Ectodermal cell (in vitro differentiated cells): Measurements from ENCODE around the gene RIOX2.

Source experiments
- H3K27ac ChIP-seq: 2 replicates; pipeline ENCODE4 v1.7.0; 2013; ENCODE audit warnings: mild to moderate bottlenecking, low read depth, low read length; ENCODE audit not compliant: insufficient read depth, poor library complexity, severe bottlenecking
- H3K27me3 ChIP-seq: 2 replicates; pipeline ENCODE4 v1.7.0; 2013; ENCODE audit warnings: mild to moderate bottlenecking, low read length; ENCODE audit not compliant: insufficient read depth, control insufficient read depth, poor library complexity, severe bottlenecking
- H3K36me3 ChIP-seq: one replicate; pipeline ENCODE4 v1.7.0; 2013; ENCODE audit warnings: low read length; ENCODE audit not compliant: control insufficient read depth, insufficient read depth
- H3K4me1 ChIP-seq: one replicate; pipeline ENCODE4 v1.7.0; 2013; ENCODE audit warnings: low read length; ENCODE audit not compliant: control insufficient read depth, insufficient read depth
- H3K4me3 ChIP-seq: 2 replicates; pipeline ENCODE4 v1.7.0; 2013; ENCODE audit warnings: low read depth, low read length, control low read depth; ENCODE audit not compliant: insufficient read depth
- H3K9me3 ChIP-seq: 2 replicates; pipeline ENCODE4 v1.7.0; 2013; ENCODE audit warnings: mild to moderate bottlenecking, low read length, moderate library complexity; ENCODE audit not compliant: control insufficient read depth
- WGBS, 2 experiments: methylation state at CpG; one replicate each; pipeline ENCODE4 v1.1.7; 2013; ENCODE audit warnings: missing lambda C conversion rate in 2 of 2; 5-methylcytosine and 5-hydroxymethylcytosine counted together

Gene RIOX2

DNA sequence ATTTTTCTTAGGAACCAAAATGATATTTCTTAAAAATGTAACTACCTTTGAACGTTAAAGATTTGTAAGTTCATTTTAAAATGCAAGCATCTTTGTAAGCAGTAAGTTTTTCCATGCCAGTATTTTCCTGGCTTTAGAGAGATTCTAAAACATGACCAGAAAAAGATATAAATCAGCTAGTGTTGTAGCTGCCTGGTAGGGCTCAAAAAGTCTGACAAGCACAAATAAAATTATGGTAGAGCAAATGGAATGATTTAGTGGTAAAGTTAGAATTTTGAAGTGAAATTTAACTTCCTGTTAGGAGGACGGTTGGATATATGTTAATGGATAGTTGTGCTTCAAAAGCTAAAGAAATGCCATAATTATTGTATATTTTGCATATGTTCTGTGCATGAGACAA, 33.2 kb upstream of the RIOX2 start:
- WGBS, 2 experiments: 82 to 93% methylated on average over 2 of the region's 2 CpGs
- Histone ChIP-seq H3K9me3 (no peaks in the 10 kb centered on the region), H3K4me1 (no peaks in the 10 kb centered on the region), H3K27ac (no peak overlapping the region), H3K36me3 (no peaks in the 10 kb centered on the region), H3K27me3 (no peaks in the 10 kb centered on the region), H3K4me3 (no peak overlapping the region)

DNA sequence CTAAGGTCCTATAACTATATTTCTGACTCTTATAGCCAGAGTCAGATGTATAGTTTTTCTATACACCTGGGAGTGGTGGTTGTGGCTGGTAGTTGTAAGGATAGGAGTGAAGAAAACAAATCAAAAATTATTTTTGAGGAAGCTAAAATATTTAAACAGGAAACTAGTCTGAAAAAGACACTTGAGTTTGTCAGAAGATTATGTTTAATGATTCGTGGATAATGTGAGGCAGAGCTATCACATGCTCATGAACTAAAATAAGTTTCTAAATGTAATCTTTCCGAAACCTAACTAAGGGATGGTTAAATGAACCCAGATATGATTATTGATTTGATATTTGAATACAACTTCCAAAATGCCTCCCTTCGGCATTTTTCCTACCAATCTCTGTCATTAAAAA, 32.5 kb upstream of the RIOX2 start:
- Histone ChIP-seq H3K4me3 (no peak overlapping the region), H3K27ac (no peak overlapping the region), H3K9me3 (no peaks in the 10 kb centered on the region), H3K36me3 (no peaks in the 10 kb centered on the region), H3K27me3 (no peaks in the 10 kb centered on the region), H3K4me1 (no peaks in the 10 kb centered on the region)
- 97% methylated on average over 2 of the region's 3 CpGs; no CpG with 5 or more reads in 1 of the 2 experiments for WGBS, 2 experiments

DNA sequence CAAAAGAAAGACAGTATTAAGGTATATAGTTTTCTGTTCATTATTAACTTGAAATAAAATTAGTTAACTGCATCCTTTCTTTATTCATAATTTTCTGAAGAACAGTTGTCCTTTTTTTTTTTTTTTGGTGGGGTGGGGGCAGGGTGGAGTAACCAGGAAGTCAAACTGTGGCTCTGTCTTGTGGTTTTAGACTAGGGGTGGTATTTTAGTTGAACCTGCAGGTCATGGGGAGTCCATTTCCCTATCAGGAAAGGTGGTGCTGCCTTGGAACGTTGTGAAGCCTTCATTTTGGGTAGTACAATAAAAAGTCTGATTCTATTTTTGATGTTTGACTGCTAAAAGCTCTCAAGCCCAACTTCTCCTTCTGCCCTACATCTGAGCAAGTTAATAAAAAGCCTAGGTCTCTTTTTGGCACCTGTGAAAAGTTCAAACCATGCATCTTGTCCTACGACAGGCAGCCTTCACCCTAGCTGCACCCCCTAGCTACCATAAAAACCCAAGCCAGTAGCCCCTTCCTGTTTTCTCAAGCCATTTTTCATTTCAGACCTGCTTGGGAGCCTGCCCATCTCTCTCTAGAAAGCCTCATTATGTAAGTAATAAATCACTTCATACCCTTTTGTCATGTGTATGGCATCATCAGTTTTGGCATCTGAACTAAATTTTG, 31.2 kb upstream of the RIOX2 start:
- 77 to 91% methylated on average over 2 of the region's 2 CpGs for WGBS, 2 experiments
- H3K9me3 ChIP-seq: no peaks in the 10 kb centered on the region
- no peak overlapping the region for H3K4me3 ChIP-seq
- H3K27ac ChIP-seq: no peak overlapping the region
- no peaks in the 10 kb centered on the region for H3K4me1 ChIP-seq
- H3K27me3 ChIP-seq: no peaks in the 10 kb centered on the region
- H3K36me3 ChIP-seq: no peaks in the 10 kb centered on the region

DNA sequence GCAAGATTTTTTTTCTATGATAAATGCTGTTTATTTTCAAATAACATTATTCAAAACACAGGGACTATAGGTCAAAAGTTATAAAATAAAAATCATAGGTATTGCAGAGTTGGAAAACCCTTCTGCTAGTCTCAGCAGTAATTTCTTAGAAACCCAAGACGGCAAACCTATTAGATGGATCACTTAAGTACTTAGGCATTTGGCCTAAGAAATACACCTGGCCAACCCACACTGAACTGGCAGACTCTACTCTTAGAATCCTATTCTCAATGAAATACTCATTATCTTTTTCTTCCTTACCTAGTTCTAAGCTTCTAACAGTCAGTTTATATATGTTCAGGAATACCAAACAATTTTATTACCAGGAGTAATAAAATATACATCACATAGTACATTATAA, 30.5 kb upstream of the RIOX2 start:
- Histone ChIP-seq H3K4me3 (no peak overlapping the region), H3K36me3 (no peaks in the 10 kb centered on the region), H3K9me3 (no peaks in the 10 kb centered on the region), H3K27me3 (no peaks in the 10 kb centered on the region), H3K4me1 (no peaks in the 10 kb centered on the region), H3K27ac (no peak overlapping the region)
- 87 to 90% methylated on average over 1 of the region's 1 CpG for WGBS, 2 experiments

DNA sequence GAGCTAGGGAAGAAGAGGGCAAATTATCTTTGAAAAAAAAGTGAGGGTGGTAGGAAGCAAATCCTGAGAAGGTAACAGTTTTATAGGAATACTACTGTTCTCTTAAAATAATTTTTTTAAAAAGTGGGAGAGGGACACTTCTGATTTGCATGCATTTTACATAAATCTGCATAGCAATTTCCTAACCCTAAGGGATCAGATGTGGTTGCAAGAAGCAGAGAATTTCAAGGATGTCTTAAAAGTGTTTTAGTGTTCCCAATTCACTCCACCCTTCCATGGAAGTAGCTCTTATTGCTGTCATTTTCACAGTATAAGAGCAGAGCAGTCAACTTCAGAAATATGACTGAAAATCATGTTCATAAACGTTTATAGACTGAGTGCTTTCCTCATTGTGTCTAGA, 27.8 kb upstream of the RIOX2 start:
- WGBS, 2 experiments: 80 to 88% methylated on average over 1 of the region's 1 CpG
- no peak overlapping the region for H3K4me3 ChIP-seq
- no peak overlapping the region for H3K27ac ChIP-seq
- H3K36me3 ChIP-seq: no peaks in the 10 kb centered on the region
- H3K9me3 ChIP-seq: no peaks in the 10 kb centered on the region
- no peaks in the 10 kb centered on the region for H3K4me1 ChIP-seq
- H3K27me3 ChIP-seq: no peaks in the 10 kb centered on the region

DNA sequence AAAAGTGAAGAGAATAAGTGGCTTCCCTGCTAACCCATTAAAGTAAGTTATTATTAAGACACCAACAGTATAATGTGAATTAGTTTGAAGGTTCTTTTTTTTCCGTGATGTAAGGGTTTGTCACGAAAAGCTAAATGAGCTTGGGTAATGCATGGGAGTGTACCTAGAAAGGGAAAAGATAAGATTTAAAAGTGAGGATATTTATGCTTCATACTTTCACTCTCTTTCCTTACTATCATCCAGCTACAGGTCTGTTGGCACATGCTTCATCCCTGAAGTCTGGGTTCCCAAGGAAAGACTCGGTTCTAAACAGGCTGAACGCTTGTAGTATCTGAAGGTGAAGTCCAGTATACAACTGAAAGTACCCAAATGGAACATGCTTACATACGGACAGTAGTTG, 26.9 kb upstream of the RIOX2 start:
- H3K27ac ChIP-seq: no peak overlapping the region
- H3K9me3 ChIP-seq: no peaks in the 10 kb centered on the region
- 95 to 98% methylated on average over 5 of the region's 5 CpGs for WGBS, 2 experiments
- no peak overlapping the region for H3K4me3 ChIP-seq
- H3K36me3 ChIP-seq: no peaks in the 10 kb centered on the region
- H3K27me3 ChIP-seq: no peaks in the 10 kb centered on the region
- H3K4me1 ChIP-seq: no peaks in the 10 kb centered on the region

DNA sequence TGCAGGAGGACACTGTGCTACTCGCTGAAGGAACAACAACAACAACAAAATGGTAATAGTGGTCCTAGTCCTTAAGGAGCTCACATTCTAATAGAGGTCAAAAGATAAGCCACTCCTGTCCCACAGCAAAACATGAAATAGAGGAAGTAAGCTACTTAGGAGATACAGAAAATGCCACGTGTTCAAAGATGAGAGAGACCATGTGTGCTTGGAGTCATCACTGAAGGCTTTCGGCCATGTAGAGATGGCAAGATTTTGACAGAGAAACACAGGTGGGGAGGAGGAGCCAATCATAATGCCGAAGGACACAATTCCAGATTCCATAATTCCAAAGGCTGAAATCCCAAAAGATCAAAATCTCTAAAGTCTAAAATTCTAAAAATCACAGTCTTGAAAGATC, 24.8 kb upstream of the RIOX2 start:
- Histone ChIP-seq H3K9me3 (no peaks in the 10 kb centered on the region), H3K27ac (no peak overlapping the region), H3K4me3 (no peak overlapping the region), H3K27me3 (no peaks in the 10 kb centered on the region), H3K36me3 (no peaks in the 10 kb centered on the region), H3K4me1 (no peaks in the 10 kb centered on the region)
- WGBS, 2 experiments: 88 to 97% methylated on average over 4 of the region's 4 CpGs

DNA sequence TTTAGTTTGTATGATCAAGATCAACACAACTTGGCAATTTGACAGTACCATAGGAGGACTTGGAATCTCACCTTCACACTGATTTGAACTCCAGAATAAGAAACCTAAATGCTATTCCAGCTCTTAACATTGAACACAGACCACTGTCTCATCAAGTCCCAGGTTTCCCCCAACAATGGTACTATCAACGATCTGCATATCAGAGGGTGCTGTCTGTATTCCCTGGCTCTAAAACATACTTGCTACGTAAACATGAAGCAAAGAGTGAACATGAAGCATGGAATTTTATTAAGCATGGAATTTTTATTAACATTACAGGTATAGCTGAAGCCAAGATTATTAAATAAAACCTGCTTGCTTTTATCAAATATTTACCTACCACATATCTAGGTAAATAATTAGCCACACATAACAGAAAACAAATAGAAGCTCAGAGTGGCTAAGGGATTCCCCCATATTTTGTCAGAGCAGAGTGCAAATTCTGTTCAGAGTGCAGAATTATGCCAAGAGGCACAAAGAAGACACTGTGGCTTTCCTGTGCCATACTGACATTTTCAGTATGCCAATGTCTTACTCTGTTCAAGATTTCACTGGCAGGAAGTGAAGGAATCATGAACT, 22.2 kb upstream of the RIOX2 start:
- H3K9me3 ChIP-seq: no peaks in the 10 kb centered on the region

DNA sequence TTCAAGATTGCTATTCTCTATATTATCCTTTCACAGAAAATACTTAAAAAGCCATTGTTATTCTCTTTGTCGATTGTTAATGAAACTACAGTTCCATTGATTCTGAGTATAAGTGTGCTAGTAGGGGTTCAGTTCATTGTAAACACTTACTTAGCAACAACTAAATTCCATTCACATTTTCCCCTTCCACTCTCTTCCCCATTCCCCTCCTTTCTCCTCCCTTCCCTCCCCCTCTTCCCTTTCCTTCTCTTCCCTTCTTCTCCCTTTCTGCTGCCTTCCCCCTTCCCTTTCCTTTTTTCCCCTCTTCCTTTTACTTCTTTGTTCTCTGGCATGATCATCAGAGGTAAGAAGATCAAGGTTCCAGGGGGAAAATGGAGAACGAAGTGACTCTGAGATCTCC, 21.3 kb upstream of the RIOX2 start:
- H3K4me1 ChIP-seq: no peaks in the 10 kb centered on the region
- H3K27me3 ChIP-seq: no peaks in the 10 kb centered on the region
- no peaks in the 10 kb centered on the region for H3K9me3 ChIP-seq
- WGBS, 2 experiments: 67 to 74% methylated on average over 1 of the region's 2 CpGs
- H3K36me3 ChIP-seq: no peaks in the 10 kb centered on the region
- H3K27ac ChIP-seq: no peak overlapping the region
- no peak overlapping the region for H3K4me3 ChIP-seq

More for the DNA sequence above, 22.2 kb upstream of the RIOX2 start:
- Histone ChIP-seq H3K36me3 (no peaks in the 10 kb centered on the region), H3K4me1 (no peaks in the 10 kb centered on the region), H3K4me3 (no peak overlapping the region), H3K27ac (no peak overlapping the region), H3K27me3 (no peaks in the 10 kb centered on the region)
- 85 to 86% methylated on average over 2 of the region's 2 CpGs for WGBS, 2 experiments

DNA sequence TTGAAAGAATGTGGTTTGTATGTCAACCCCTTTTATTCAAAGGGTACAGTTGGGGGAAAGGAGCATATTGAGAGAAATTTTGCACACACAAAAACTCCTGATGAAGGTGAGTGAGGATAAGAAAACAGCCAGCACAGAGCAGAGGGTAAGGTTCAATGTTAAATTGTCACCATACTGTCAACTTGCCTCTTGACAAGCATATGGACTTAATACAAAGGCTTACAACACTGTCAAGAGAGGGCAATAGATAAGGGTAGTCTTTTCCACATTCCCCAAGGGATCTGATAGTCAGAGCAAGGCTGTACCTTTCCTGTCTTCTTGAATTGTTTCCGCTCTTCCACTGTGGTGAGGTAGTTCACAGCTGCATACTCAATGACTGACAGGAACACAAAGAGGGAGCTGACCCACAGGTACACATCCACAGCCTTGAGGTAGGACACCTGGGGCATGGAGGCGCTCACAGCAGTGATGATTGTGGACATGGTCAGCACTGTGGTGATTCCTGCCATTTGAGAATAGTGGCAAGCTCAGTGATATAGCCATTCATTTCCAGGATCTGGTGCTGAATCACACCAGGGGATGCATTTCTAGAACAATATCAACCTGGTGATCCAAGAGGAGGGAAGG, 20.4 kb upstream of the RIOX2 start:
- WGBS, 2 experiments: 87 to 92% methylated on average over 2 of the region's 2 CpGs
- Histone ChIP-seq H3K4me1 (no peaks in the 10 kb centered on the region), H3K36me3 (no peaks in the 10 kb centered on the region), H3K9me3 (no peaks in the 10 kb centered on the region), H3K27ac (no peak overlapping the region), H3K27me3 (no peaks in the 10 kb centered on the region), H3K4me3 (no peak overlapping the region)
